GM20431 (cell line): ENCODE measurements around the gene BLMH.
"Not testable (repeated sequence)": the region's sequence is repeated elsewhere in the genome, so short reads cannot be mapped to it uniquely, and the experiment has no call there.

Experiments
- in situ Hi-C: fragments of 300-500 bp; cut with MseI, MboI; formaldehyde crosslinking; loops from one replicate; pipeline ENCODE4 v1.15.0; 2020; ENCODE audit warnings: low sequenced_read_pairs; ENCODE audit not compliant: unreplicated experiment

Gene BLMH

DNA sequence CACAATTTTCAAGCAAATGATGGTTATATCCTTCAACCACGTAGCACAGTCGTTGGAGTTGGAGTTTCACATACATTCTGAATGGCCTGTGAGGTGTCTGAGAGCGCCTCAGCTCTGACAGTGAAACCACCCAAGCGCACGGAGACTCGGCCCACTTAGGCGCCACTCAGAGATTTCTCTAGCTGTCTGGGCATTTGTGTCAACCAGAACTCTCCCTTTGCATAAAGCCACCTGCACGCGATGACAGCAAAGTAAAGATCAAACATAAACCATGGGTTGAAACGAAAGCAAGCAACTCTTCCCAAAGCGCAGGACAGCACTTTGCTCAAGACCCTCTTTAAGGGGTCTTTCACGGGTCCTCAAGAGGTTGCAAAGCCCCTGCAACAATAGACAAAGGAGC lies 56.8 kb downstream of the BLMH start:
- in situ Hi-C loops = no loop called here

DNA sequence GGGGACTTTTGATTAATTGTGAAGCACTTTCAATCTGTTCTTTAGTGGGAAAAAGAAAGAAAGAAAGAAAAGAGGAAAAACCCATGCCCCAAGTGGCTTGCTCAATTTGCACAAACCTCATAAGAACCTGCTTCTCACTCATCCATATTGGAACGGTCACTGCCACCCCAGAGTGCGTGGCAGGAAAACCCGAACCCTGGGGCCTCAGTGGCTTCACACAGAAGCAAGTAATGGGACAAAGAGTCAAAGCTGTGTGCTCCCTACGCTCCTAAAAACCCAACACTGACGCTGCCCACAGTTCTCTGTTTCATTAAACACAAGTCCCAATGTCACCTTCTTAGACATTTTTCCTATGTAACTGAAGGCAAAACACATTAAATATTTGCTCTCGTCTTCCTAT lies 57.4 kb downstream of the BLMH start:
- in situ Hi-C loops = no loop called here

DNA sequence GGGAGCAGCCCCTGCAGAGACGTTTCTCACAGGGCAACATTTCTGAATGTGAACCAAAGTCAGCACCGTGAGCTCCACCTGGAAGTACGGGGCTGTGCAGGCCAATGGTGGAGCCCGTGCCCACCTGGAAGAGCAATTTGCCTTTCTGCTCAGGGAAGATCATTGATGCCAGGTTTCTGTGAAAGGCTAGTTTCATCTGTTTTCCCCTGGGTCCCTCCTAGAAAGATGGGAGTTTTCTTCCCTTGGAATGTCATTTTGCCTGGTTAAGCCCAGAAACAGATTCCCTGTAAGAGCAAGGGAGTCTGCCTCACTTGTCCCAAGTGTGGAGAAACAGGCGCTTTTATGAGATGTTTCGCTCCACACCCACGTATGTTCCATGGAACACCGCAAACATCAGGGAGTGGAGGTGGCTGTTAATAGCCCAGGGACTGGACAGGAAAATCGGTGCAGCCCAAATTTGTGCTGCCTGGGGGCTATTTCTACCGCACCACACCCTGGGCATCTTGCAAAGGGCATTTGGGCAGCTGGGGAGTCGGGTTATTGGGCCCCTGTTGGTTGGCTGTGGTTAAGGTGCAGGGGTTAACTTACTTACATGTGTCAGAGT lies 58.8 kb downstream of the BLMH start:
- in situ Hi-C loops = no loop called here

DNA sequence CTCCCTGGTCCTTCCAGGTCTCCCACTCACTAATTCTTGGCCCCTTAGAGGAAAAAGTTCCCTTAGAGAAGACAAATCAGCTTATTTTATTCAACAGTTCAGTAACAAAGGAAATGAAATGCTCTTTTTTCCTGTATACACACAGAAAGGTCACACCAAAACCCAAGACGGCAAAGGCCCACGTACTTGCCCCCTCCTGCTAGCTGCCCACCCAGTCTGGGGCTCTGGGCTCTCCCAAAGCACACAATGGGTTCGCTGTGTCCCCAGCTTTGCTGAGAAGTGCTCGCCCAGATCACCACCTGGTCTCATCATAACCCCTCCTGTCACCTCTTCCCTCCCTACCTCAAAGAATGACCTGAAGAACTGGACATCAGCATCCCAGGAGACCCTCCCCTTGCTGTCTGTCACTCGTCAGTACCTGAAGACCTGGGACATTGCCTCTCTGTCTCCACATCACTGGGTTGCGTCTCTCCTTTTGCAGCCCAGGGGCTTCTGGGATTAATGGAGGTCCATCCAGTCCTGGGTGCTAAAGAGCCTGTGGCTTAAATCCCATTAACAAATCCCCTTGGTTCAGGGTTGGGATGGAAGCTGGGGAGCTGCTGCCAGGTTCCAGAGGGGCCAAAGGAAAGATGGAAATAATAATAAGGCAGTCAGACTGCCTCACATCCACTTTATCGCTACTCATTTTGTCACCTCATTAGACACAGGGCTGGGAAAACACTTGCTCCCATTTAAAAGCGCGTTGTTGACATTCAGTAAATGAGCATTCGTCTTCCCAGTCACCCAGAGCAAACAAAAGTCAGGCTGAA lies 59.5 kb downstream of the BLMH start:
- in situ Hi-C loops = no loop called here

DNA sequence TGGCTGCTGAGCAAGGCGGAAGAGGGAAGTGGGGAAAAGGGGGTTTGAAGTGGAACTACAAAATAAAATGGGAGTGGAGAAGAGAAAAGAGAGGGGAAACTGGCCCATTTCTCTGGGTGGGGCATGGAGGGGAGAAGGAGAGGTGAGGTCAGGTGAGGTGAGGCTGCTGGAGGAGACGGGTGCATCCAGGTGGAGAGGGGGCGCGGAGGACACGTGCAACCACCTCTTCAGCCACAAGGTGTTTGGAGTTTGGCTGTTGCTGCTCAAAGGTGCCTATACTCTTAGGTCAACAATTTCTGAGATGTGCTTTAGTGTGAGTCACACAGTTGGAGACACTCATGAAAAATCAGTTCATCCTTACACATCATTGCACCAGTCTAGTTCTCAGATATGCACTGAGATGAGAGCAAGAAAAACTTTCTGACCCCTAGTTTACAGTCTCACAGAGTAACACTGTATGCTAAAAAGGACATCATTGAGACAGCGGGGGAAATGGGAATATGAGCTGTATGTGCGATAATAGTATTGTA lies 61.1 kb downstream of the BLMH start:
- in situ Hi-C loops = no loop called here

DNA sequence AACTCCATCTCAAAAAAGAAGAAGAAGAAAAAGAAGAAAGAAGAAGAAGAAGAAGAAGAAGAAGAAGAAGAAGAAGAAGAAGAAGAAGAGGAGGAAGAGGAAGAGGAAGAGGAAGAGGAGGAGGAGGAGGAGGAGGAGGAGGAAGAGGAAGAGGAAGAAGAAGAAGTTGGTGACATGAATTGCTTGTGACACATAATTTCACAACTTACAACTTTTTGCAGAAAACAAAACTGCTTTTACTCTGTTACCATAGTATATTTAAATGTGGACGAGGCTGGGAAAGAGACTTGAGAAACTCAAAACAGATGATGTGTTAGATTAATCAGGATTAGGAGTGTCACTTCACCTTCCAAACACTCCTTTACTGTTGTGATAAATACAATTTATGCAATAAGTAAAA lies 61.7 kb downstream of the BLMH start:
- in situ Hi-C loops = not testable (repeated sequence)

DNA sequence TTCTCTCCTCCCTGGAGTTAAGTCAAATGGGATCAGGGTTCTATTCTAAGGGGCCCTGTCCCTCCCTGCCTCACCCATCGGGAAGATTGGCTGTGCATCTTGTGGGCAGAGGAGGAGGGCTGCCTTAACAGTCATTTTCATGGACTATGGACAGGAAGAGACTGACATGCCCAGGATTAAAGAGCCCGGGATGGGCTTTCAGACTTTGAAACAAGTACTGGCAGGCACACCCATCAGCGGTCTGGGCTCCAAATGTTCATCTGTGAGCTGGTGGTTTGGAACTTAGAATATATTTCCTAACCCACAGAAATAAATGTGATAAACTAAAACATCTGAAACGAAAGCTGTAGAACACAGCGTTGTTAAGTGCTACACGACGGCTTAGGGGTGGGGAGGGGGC lies 62.7 kb downstream of the BLMH start:
- in situ Hi-C loops = no loop called here

DNA sequence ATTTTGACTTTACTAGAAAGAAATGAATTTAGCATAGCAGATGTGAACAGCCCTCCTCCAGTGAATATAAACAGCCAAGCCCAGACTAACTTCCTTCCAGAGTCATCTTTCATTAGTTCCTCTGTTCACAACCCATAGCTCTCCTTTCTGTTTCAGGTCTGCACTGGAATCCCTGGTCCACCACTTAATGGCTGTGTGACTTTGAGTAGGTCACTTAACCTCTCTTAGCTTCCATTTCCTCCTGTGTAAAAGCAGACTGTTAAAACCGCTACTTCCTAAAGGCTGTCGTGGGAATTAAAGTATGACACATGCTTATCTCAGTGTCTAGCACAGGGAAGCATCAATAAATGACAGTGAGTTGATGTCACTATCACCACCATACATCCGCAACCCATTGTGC lies 63.7 kb downstream of the BLMH start:
- in situ Hi-C loops = no loop called here

DNA sequence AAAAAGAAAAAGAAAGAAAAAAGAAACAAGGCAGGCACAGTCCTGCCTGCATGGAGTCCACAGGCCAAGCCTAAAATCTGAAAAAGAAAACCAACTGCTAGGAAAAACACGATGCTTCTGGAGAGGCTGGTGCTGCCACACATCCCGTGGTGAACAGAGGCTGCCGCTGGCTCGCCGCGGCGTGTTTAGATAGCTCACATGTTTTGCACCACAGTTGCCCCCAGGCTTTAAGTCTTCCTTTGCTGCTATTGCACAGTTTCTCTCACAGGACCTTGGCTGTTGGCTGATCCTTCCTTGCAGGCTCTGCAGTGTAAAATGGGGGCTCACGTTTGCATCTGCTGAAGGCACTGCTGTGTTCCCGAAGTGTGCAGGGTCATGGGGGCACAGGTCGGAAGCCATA lies 64.9 kb downstream of the BLMH start:
- in situ Hi-C loops = no loop called here

DNA sequence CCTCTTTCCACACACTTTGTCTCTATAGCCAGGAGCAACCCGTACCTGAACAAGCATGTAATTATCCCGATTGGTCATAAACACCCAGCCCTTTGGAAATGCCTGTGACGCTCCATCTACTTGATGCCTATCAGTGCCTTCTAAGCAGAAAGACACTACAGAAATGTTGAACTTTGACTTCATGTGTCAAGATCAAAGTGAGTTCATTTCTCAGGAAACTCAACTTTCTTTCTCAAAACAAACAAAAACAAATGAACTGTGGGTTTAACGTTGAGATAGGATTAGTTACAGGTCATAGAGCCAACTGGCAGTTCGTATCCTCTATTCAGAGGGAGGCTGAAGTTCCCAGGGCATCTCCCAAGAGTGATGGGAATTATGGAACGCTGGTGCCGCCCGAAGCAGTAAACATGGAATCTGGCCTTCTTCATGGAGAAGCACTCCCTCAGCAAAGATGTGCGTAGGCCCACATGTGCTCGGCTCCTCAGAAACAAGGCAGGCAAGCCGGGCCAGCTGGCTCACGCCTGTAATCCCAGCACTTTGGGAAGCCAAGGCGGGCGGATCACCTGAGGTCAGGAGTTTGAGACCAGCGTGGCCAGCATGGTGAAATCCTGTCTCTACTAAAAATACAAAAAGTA lies 65.7 kb downstream of the BLMH start:
- in situ Hi-C loops = no loop called here

DNA sequence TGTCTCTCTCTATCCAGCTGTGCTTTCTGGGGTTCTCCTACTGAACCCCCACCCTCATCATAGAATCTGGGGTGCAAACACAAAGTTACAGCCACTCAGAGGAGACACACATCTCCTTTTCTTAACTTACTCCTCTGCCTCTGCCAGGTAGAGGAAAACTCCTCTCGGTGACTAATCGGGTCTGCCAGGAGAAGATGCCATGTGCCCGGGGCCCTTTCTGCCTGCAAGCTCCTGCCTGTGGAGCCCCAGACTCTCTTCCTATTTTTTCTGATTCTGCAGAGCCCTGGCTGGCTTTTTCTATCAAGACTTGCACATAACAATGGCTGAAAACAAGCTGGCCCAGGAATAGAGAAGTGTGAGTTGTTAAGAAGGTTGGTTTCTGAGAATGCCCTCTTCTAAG lies 66.6 kb downstream of the BLMH start:
- in situ Hi-C loops = no loop called here

DNA sequence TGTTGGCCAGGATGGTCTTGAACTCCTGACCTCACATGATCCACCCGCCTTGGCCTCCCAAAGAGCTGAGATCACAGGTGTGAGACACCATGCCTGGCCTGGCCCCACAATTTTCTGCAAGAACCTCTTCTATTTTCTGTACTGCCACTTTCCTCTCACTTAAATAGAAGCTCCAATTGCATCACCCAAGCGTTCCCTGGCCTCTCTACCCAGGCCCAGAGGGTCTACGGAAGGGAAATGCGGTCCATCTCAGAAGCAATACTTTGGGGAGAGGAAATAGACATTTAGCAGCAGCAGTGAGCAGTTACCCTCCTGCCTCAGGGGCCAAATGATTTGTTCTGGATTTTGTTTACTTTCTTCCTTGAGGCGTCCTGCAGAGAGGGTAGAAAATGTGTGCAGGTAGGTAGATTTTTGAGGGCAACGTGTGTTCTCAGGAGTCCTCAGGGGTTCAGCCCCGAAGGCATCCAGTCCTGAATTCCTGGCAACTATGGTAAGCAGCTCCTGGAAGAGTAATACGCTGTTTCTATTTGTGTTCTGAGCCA lies 67.3 kb downstream of the BLMH start:
- in situ Hi-C loops = no loop called here

DNA sequence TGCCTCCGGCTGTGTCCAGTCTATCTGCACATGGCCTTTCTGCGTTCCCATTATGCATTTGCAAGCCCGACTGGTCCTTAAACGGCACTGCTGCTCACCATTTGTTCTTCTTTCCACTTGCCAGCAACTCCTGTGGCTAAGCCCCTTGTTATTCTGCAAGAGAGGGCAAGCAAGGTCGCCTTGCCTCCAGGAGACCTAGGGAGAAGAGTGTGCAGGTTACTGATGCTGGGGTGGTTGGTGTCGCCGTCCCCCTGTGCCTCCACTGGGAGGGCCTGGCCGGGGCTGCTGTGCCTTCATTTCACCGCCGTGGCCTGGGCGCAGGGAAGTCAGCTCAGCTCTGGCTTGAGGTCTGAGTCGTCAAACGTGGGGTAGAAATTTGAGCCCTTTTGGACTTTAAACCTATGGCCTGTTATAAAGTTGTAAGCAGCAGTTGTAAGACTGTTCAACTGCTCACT lies 69.0 kb downstream of the BLMH start:
- in situ Hi-C loops = no loop called here

DNA sequence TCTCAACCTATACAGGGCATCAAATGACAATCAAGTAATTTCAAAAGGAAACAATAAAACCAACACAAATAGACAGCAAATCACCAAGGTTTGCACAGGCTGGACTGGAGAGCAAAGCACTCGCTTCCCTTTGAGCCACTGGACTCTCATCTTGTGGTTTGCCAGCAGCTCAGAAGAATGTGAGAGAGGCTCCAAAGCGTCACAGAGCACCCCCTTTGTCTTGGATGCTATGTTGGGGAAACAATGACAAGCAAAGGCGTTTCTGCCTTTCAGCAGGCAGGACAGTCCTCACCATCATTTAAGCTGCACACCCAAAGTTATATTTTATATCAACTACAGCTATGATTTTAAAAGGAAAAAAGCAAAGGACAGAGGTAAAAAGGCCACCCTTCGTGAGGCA lies 69.5 kb downstream of the BLMH start:
- in situ Hi-C loops = no loop called here

DNA sequence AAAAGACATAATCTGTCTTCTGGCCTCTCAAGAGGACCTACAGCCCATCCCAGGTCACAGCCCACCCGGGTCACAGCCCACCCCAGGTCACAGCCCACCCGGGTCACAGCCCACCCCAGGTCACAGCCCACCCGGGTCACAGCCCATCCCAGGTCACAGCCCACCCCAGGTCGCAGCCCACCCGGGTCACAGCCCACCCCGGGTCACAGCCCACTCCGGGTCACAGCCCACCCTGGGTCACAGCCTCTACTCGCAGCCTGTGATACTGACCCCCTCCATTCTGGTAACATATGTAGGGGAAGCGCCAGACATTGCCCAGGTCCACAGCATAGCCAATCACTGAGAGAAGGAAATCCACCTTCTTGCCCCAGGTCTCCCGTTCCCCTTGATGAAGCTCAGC lies 70.4 kb downstream of the BLMH start:
- in situ Hi-C loops = no loop called here

DNA sequence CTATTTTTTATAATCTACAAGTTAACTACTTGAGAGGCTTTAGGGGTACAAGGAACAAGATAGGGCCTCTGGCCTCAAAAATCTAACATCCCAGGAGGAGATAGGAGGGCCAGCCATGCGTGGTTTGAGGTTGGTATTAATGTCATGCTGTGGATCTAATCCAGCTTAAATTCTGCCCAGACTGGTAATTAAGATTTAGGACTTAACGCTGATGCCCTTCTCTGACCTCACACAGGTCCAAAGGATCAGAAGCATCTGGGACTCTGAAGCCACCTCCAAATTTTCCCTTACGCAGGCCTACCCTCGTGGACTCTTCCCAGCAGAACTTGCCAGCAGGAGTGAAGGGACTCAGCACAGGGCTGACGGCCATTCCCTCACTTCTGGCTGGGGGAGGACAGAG lies 71.3 kb downstream of the BLMH start:
- in situ Hi-C loops = no loop called here

DNA sequence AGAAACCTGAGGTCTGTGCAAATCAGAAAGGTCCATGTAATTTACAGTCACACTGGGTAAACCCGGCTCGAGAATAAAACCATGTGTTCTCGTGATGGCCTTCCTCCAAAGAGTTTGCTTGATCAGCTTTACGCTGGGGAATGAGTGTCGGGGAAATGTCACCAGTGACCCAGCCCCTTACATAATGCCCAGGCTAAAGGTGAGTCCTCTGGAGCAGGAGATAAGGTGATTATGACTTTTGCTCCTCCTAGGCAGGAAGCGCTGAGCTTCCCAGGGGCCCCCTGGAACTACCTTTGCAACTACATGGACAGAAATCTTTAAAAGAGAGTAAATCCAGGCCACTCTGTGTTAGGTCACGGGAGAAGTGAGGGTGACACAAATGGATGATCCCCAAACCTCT lies 71.9 kb downstream of the BLMH start:
- in situ Hi-C loops = no loop called here

DNA sequence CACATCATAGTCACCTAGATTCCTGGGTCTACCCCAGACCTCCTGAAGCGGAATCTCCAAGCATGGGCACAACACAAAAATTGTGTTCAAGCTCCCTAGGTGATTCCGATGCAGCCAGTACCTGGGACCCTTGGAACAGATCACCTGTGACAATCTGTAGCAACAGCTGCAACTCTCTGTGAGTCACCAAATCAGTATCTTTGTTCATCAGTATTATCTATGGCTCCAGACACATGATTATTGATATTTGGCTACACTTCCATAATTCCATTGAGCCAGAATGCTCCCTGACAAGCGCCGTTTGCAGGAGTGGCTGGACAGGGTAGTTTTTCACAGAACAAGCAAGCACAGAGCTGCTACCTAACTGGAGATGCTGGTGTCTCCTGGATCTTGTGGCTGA lies 72.4 kb downstream of the BLMH start:
- in situ Hi-C loops = no loop called here

DNA sequence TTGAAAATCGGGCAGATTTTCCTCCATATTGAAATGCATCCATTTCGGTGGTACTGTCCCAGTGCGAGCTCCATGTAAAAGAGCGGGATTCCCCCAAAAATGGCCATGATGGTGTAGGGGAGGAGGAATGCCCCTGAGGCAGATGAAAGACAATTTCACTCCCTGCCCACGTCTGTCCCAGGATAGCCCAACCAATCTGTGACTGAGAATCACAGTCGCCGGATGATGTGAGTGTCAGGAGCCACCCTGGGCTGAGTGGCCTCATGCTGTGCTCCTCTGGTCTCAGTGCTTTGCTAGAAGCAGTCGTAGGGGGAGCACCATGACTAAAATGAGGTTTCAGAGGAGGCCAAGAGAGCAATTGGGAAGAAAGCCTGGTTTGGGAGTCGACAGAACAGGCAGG lies 72.9 kb downstream of the BLMH start:
- in situ Hi-C loops = no loop called here

DNA sequence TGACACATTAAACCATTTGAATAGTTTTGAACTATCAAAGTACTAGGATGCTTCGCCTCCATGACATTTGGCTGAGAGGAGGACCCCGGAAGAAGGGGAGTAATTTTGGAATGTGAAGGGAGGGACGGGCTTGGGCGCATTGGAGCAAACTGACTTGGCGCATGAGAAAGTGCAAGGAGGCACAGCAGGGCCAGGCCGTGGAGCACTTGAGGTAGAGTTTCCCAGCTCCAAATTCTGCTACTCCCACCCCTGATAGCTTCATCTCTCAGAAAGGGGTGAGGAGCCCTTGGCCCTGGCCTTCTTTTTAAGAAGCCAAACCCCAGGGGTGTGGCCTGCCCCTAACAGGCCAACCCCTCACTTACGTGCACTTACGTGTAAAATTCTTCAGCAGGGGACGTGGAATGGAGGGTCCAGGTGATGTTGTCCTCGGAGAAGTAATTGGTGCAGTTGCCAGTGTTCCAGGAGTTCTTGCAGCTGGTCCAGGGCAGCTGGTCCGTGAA lies 73.9 kb downstream of the BLMH start:
- in situ Hi-C loops = no loop called here

DNA sequence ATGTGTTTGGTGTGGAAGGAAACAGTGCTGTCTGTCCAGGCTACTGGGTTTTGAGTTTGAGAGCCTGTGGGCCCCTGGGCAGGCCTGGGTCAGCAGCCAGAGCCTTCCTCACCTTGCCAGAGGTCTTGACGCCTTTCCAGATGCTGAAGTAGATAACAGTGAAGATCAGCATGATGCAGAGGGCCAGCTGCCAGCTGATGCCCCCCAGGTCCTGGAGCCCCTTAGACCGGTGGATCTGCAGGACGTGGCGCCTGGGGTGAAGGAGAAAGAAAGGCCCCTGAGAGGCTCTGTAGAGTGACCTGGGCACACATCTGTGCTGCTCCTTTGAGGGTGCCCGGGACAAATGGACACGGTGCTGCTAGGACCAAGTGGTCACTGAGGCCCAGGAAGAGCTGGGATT lies 74.7 kb downstream of the BLMH start:
- in situ Hi-C loops = no loop called here
